Measurements from ENCODE around the gene GNAI3. TPM values are rescaled to one million over a fixed set of nuclear protein-coding genes. Genes with fewer than 3 reads are reported as not detected.
A peak's percentile ranks its signal among the peaks of the same experiment; 100 is the strongest.

Gene GNAI3
- total RNA-seq, 2 experiments from 2014 or later: 3.8 to 6.1 TPM

- CTCF ChIA-PET (ENCODE audit: unreplicated experiment): no interaction called here
- Histone ChIP-seq H3K9me2 (ENCODE audit: insufficient read depth, low read length) (no peaks in the 10 kb centered on the region), H3K36me3 (ENCODE audit: insufficient read depth, low read length) (no peaks in the 10 kb centered on the region), H3K4me3 (ENCODE audit: low read depth, low read length, poor library complexity, severe bottlenecking) (no peak overlapping the region), H3K9me3 (ENCODE audit: low read length) (no peaks in the 10 kb centered on the region), H3K79me2 (ENCODE audit: insufficient read depth, low read depth, low read length) (peaks cover 10% of the 10 kb centered on the region; the same call in 1 of the 2 replicates), H4K20me1 (ENCODE audit: insufficient read depth, low read length) (no peaks in the 10 kb centered on the region), H3K4me1 (ENCODE audit: insufficient read depth, low read length, poor library complexity, severe bottlenecking) (peaks cover 22% of the 10 kb centered on the region), H3K27ac (ENCODE audit: low read depth, low read length, poor library complexity, severe bottlenecking) (peak overlapping the region; percentile 4), H2AFZ (ENCODE audit: low read length) (peak overlapping the region; percentile 85), H3K4me2 (ENCODE audit: low read length) (peak overlapping the region; percentile 42; the same call in 1 of the 2 replicates)
- BruUV-seq (replicated peaks): no TSS peak
- TF ChIP-seq EZH2phosphoT487 (IDR thresholded peaks at IDR 0.05; ENCODE audit: borderline replicate concordance, low read depth, low read length) (no peak), CTCF (conservative IDR thresholded peaks at IDR 0.05; ENCODE audit: low read length) (no peak)
- POLR2A ChIA-PET: interaction anchor here (1.5 kb wide), 1 partner anchor 15 kb away, joined by 6 read pairs; no protein-coding TSS in a partner anchor
- intact Hi-C loops (cut with micrococcal nuclease; ENCODE audit: unreplicated experiment): no loop called here
- peak; percentile 55 for DNase-seq (ENCODE audit: low spot score)
These were observed 67.5 kb downstream of the GNAI3 start for GRCh38 chr1:109615879-109616278.

- peak overlapping the region; percentile 85 for H2AFZ ChIP-seq (ENCODE audit: low read length)
- POLR2A ChIA-PET: interaction anchor here (1.1 to 1.5 kb wide), 2 partner anchors 11 to 16 kb away, joined by 3 to 6 read pairs; no protein-coding TSS in a partner anchor
- CTCF ChIA-PET (ENCODE audit: unreplicated experiment): no interaction called here
- no TSS peak for BruUV-seq (replicated peaks)
- H3K4me2 ChIP-seq (ENCODE audit: low read length): 0 out of 2 replicates have a peak overlapping the region, but pooled peaks have one; percentile 42
- H3K4me3 ChIP-seq (ENCODE audit: low read depth, low read length, poor library complexity, severe bottlenecking): no peak overlapping the region
- no peaks in the 10 kb centered on the region for H4K20me1 ChIP-seq (ENCODE audit: insufficient read depth, low read length)
- H3K4me1 ChIP-seq (ENCODE audit: insufficient read depth, low read length, poor library complexity, severe bottlenecking): peaks cover 26% of the 10 kb centered on the region
- intact Hi-C loops (cut with micrococcal nuclease; ENCODE audit: unreplicated experiment): no loop called here
- TF ChIP-seq CTCF (conservative IDR thresholded peaks at IDR 0.05; ENCODE audit: low read length) (no peak), EZH2phosphoT487 (IDR thresholded peaks at IDR 0.05; ENCODE audit: borderline replicate concordance, low read depth, low read length) (no peak)
- H3K36me3 ChIP-seq (ENCODE audit: insufficient read depth, low read length): no peaks in the 10 kb centered on the region
- no peaks in the 10 kb centered on the region for H3K9me2 ChIP-seq (ENCODE audit: insufficient read depth, low read length)
- DNase-seq (ENCODE audit: low spot score): no peak
- H3K79me2 ChIP-seq (ENCODE audit: insufficient read depth, low read depth, low read length): peaks cover 14% of the 10 kb centered on the region; the same call in 1 of the 2 replicates
- H3K27ac ChIP-seq (ENCODE audit: low read depth, low read length, poor library complexity, severe bottlenecking): peak overlapping the region; percentile 4
- H3K9me3 ChIP-seq (ENCODE audit: low read length): no peaks in the 10 kb centered on the region
These were observed 68.0 kb downstream of the GNAI3 start for GRCh38 chr1:109616391-109616790.

- no peak overlapping the region for H2AFZ ChIP-seq (ENCODE audit: low read length)
- H3K4me2 ChIP-seq (ENCODE audit: low read length): no peak overlapping the region
- TF ChIP-seq EZH2phosphoT487 (IDR thresholded peaks at IDR 0.05; ENCODE audit: borderline replicate concordance, low read depth, low read length) (no peak), CTCF (conservative IDR thresholded peaks at IDR 0.05; ENCODE audit: low read length) (peak; percentile 45)
- H3K36me3 ChIP-seq (ENCODE audit: insufficient read depth, low read length): no peaks in the 10 kb centered on the region
- ChIA-PET POLR2A (interaction anchor here (1.1 kb wide), 1 partner anchor 12 kb away, joined by 3 read pairs; no protein-coding TSS in a partner anchor), CTCF (ENCODE audit: unreplicated experiment) (interaction anchor here (0.7 kb wide), 1 partner anchor 69 kb away, joined by 3 read pairs; the partner anchor contains the start of gene GNAI3)
- peak; percentile 25 for DNase-seq (ENCODE audit: low spot score)
- peaks cover 35% of the 10 kb centered on the region for H3K4me1 ChIP-seq (ENCODE audit: insufficient read depth, low read length, poor library complexity, severe bottlenecking)
- intact Hi-C loops (cut with micrococcal nuclease; ENCODE audit: unreplicated experiment): no loop called here
- no peaks in the 10 kb centered on the region for H3K9me3 ChIP-seq (ENCODE audit: low read length)
- no TSS peak for BruUV-seq (replicated peaks)
- H3K27ac ChIP-seq (ENCODE audit: low read depth, low read length, poor library complexity, severe bottlenecking): no peak overlapping the region
- 0 out of 2 replicates have a peak, but pooled peaks cover 4% of the 10 kb centered on the region for H4K20me1 ChIP-seq (ENCODE audit: insufficient read depth, low read length)
- H3K79me2 ChIP-seq (ENCODE audit: insufficient read depth, low read depth, low read length): peaks cover 24% of the 10 kb centered on the region
- no peaks in the 10 kb centered on the region for H3K9me2 ChIP-seq (ENCODE audit: insufficient read depth, low read length)
- no peak overlapping the region for H3K4me3 ChIP-seq (ENCODE audit: low read depth, low read length, poor library complexity, severe bottlenecking)
These were observed 68.9 kb downstream of the GNAI3 start for GRCh38 chr1:109617291-109617801.

Data from OCI-LY7 (cell line).